HEK293 (cell line): Measurements from ENCODE around the gene GNPTAB.

Experiments
- BCL6B ChIP-seq: fragments of 450-650 bp; formaldehyde crosslinking; IDR thresholded peaks from 2 replicates; pipeline ENCODE4 v1.5.1; 2017; ENCODE audit warnings: missing biosample characterization, missing genetic modification characterization
- CTCF ChIP-seq: fragments of 450-650 bp; formaldehyde crosslinking; IDR thresholded peaks from 2 replicates; pipeline ENCODE4 v1.5.1; 2016; ENCODE audit warnings: missing biosample characterization, missing genetic modification characterization
- ZNF138 ChIP-seq: fragments of 450-650 bp; formaldehyde crosslinking; IDR thresholded peaks from 2 replicates; pipeline ENCODE4 v1.5.1; 2016; ENCODE audit warnings: missing biosample characterization, missing genetic modification characterization, borderline replicate concordance
- ZNF274 ChIP-seq, 2 experiments: fragments of 200-500 bp in 1 of 2; fragments of 450-650 bp in 1 of 2; sonication (Bioruptor generic) in 1 of 2; formaldehyde crosslinking in 1 of 2; IDR thresholded peaks; 2 replicates each; pipeline versions ENCODE4 v1.5.1 to v1.6.1; 2014 to 2016; ENCODE audit warnings: borderline replicate concordance in 1 of 2, inconsistent platforms in 1 of 2, low read length in 1 of 2, missing biosample characterization in 1 of 2, missing genetic modification characterization in 1 of 2
- ZNF335 ChIP-seq: fragments of 450-650 bp; formaldehyde crosslinking; conservative IDR thresholded peaks from 2 replicates; pipeline ENCODE4 v1.5.1; 2016; ENCODE audit warnings: missing biosample characterization, missing genetic modification characterization
- ZNF391 ChIP-seq: fragments of 450-650 bp; formaldehyde crosslinking; IDR thresholded peaks from 2 replicates; pipeline ENCODE4 v1.5.1; 2016; ENCODE audit warnings: low read depth, missing biosample characterization, missing genetic modification characterization, borderline replicate concordance
- ZNF707 ChIP-seq: fragments of 450-650 bp; formaldehyde crosslinking; IDR thresholded peaks from 2 replicates; pipeline ENCODE4 v1.5.1; 2016; ENCODE audit warnings: missing biosample characterization, missing genetic modification characterization

DNA sequence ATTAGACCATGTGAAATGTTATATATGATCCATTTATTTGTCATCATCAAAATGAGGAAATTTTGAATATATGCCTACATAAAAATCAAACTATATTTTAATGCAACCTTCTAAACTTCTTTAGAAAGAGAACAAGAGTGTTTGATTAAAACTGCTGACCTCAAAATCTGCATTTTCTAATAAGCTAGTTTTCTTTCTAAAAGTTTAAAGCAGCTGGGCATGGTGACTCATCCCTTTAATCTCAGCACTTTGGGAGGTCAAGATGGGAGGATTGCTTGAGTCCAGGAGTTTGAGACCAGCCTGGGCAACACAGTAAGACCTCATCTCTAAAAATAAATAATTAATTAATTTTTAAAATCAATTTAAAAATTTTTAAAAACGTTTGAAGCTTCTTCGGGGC, 36.2 kb downstream of the GNPTAB start:
- no peak for TF ChIP-seq ZNF274 (IDR thresholded peaks at IDR 0.05; ENCODE audit: low read length)
- no peak for TF ChIP-seq ZNF274 (tag by site-specific recombination; IDR thresholded peaks at IDR 0.05; ENCODE audit: borderline replicate concordance)
- no peak for TF ChIP-seq ZNF707 (tag by site-specific recombination)
- no peak for TF ChIP-seq ZNF391 (tag by site-specific recombination)
- TF ChIP-seq ZNF335 (tag by site-specific recombination), result no peak
- no peak for TF ChIP-seq CTCF (tag by site-specific recombination)
- TF ChIP-seq BCL6B (tag by site-specific recombination), result no peak
- TF ChIP-seq ZNF138 (tag by site-specific recombination), result no peak
